22Rv1 (cell line): ENCODE data around the gene TROAP.

ENCODE experiments used
- CTCF ChIP-seq: fragments of 450-650 bp; IDR thresholded peaks from 2 replicates; pipeline ENCODE4 v1.5.1; 2017; ENCODE audit warnings: mild to moderate bottlenecking
- ZFX ChIP-seq: fragments of 450-650 bp; IDR thresholded peaks from 2 replicates; pipeline ENCODE4 v1.6.1; 2017; ENCODE audit warnings: antibody characterized with exemption, borderline replicate concordance

- TF ChIP-seq CTCF (no peak), ZFX (no peak)
These were observed 18.1 kb downstream of the TROAP start for GRCh38 chr12:49340971-49341776.
